ENCODE results near the gene FNBP1. TPM values are rescaled to one million over a fixed set of nuclear protein-coding genes. Genes with fewer than 3 reads are reported as not detected.
A peak's percentile ranks its signal among the peaks of the same experiment; 100 is the strongest.
"Not testable (repeated sequence)": the region's sequence is repeated elsewhere in the genome, so short reads cannot be mapped to it uniquely, and the experiment has no call there.

FNBP1 gene
- polyA plus RNA-seq, 3 donors = 37.6 to 60.7 (median 51.4) TPM

DNA sequence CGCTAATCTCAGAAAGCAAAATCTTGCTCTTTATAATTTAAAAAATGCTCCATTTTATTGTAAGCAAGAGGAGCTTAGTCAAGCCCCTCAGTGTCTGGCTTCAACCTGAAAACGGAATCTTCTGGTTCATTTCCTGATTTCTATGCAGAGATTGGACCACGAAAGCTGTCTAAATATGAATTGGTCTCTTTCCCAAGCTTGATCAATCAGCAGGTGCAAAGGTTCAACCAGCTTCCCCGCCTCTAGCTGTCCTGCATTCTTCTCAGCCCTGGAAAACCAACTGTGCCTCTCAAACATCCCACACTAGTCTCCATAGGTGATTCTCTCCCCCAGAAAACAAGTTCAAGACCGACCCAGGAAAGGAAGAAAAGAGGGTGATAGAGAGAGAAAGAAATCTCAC is 34.5 kb downstream of the FNBP1 start:
- peaks cover 37% of the 10 kb centered on the region for H3K4me1 Mint-ChIP-seq
- intact Hi-C loops (cut with micrococcal nuclease) = no loop called here
- H3K27me3 Mint-ChIP-seq (ENCODE audit: low read depth in 3 of 3) = no peaks in the 10 kb centered on the region
- no peak for DNase-seq
- peaks cover 99% of the 10 kb centered on the region for H3K79me2 ChIP-seq (ENCODE audit: insufficient read depth, low read length)
- H3K4me1 ChIP-seq (ENCODE audit: control insufficient read depth in 1 of 2, insufficient read depth in 2 of 2, low read length in 2 of 2) = peaks cover 6 to 15% of the 10 kb centered on the region in 2 donors
- no peak for TF ChIP-seq CTCF (IDR thresholded peaks at IDR 0.05)
- WGBS (ENCODE audit: insufficient coverage) = 22% methylated on average over 2 of the region's 5 CpGs
- H3K4me2 ChIP-seq (replicated peaks; ENCODE audit: extremely low read depth, low read length, poor library complexity, severe bottlenecking) = no peak overlapping the region
- no peak overlapping the region for H3K9ac ChIP-seq (ENCODE audit: insufficient read depth, low read length, poor library complexity, severe bottlenecking)
- H3K4me3 ChIP-seq (replicated peaks in 1 of 3; ENCODE audit: low read depth in 2 of 3, low read length in 3 of 3) = no peak overlapping the region
- H3K36me3 Mint-ChIP-seq = peaks cover 7 to 21% of the 10 kb centered on the region in 2 donors
- H3K9me3 Mint-ChIP-seq = no peaks in the 10 kb centered on the region
- no peaks in the 10 kb centered on the region for H3K9me3 ChIP-seq (replicated peaks in 1 of 2; ENCODE audit: control insufficient read depth in 1 of 2, insufficient read depth in 1 of 2, low read length in 2 of 2)
- peaks cover 0 to 3% of the 10 kb centered on the region in 2 donors for H3K36me3 ChIP-seq (replicated peaks in 1 of 2; ENCODE audit: control insufficient read depth in 1 of 2, insufficient read depth in 2 of 2, low read length in 2 of 2)
- peaks cover 98% of the 10 kb centered on the region for H4K20me1 ChIP-seq (ENCODE audit: insufficient read depth, low read length)
- H3K27me3 ChIP-seq (ENCODE audit: control insufficient read depth in 2 of 2, insufficient read depth in 2 of 2, low read length in 2 of 2) = no peaks in the 10 kb centered on the region
- no peak overlapping the region for H3K4me3 Mint-ChIP-seq
- peak overlapping the region in 1 of 2 donors; percentile 54 for H3K27ac ChIP-seq (ENCODE audit: low read depth in 1 of 2, low read length in 2 of 2)
- H2AFZ ChIP-seq (ENCODE audit: insufficient read depth, low read depth, low read length, poor library complexity, severe bottlenecking) = no peak overlapping the region
- peak overlapping the region; percentile 35 to 89 (median 79) for H3K27ac Mint-ChIP-seq

DNA sequence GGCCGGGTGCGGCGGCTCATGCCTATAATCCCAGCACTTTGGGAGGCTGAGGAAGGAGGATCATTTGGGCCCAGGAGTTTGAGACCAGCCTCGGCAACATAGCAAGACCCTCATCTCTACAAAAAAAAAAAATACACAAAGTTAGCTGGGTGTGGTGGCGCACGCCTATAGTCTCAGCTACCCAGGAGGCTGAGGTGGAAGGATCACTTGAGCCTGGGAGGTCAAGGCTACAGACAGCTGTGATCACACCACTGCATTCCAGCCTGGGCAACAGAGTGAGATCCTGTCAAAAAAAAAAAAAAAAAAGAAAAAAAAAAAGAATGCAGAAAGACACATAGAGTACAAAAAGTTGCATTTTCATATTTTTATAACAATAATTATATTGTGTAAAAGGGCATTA is 36.0 kb downstream of the FNBP1 start:
- Histone ChIP-seq H3K79me2 (ENCODE audit: insufficient read depth, low read length) (peaks cover 99% of the 10 kb centered on the region), H3K36me3 (replicated peaks in 1 of 2; ENCODE audit: control insufficient read depth in 1 of 2, insufficient read depth in 2 of 2, low read length in 2 of 2) (peaks cover 3 to 11% of the 10 kb centered on the region in 2 donors), H4K20me1 (ENCODE audit: insufficient read depth, low read length) (peaks cover 98% of the 10 kb centered on the region), H3K4me1 (ENCODE audit: control insufficient read depth in 1 of 2, insufficient read depth in 2 of 2, low read length in 2 of 2) (peaks cover 6 to 15% of the 10 kb centered on the region in 2 donors), H3K27ac (ENCODE audit: low read depth in 1 of 2, low read length in 2 of 2) (peak overlapping the region in 1 of 2 donors; percentile 47)
- DNase-seq; H3K4me2 ChIP-seq (replicated peaks; ENCODE audit: extremely low read depth, low read length, poor library complexity, severe bottlenecking); H3K4me3 Mint-ChIP-seq; H3K27me3 ChIP-seq (ENCODE audit: control insufficient read depth in 2 of 2, insufficient read depth in 2 of 2, low read length in 2 of 2); H3K27me3 Mint-ChIP-seq (ENCODE audit: low read depth in 3 of 3); H3K4me3 ChIP-seq (replicated peaks in 1 of 3; ENCODE audit: low read depth in 2 of 3, low read length in 3 of 3); H2AFZ ChIP-seq (ENCODE audit: insufficient read depth, low read depth, low read length, poor library complexity, severe bottlenecking); H3K9me3 ChIP-seq (replicated peaks in 1 of 2; ENCODE audit: control insufficient read depth in 1 of 2, insufficient read depth in 1 of 2, low read length in 2 of 2); H3K9me3 Mint-ChIP-seq; intact Hi-C loops (cut with micrococcal nuclease); H3K9ac ChIP-seq (ENCODE audit: insufficient read depth, low read length, poor library complexity, severe bottlenecking): not testable (repeated sequence)
- WGBS (ENCODE audit: insufficient coverage) = no CpG with 5 or more reads among the region's 6 CpGs
- Mint-ChIP-seq H3K27ac (peak overlapping the region in 6 of 7 donors; percentile 54 to 89 (median 78)), H3K36me3 (peaks cover 15 to 25% of the 10 kb centered on the region in 2 donors), H3K4me1 (peaks cover 35% of the 10 kb centered on the region)
